Measurements from ENCODE around the gene CISD1. TPM values are rescaled to one million over a fixed set of nuclear protein-coding genes. Genes with fewer than 3 reads are reported as not detected.
A peak's percentile ranks its signal among the peaks of the same experiment; 100 is the strongest.

The CISD1 gene
- total RNA-seq, 1 donor from 2014 or later = 41.4 TPM

GRCh38 chr10:58268454-58268945, 462 bp upstream of the CISD1 start:
- no peaks in the 10 kb centered on the region for H3K27me3 Mint-ChIP-seq
- H3K4me3 Mint-ChIP-seq = peak overlapping the region; percentile 97
- H3K9me3 Mint-ChIP-seq = no peaks in the 10 kb centered on the region

GRCh38 chr10:58269782-58270290, 874 bp downstream of the CISD1 start:
- TF ChIP-seq CTCF (conservative IDR thresholded peaks at IDR 0.05) = peak; percentile 38
- H3K36me3 Mint-ChIP-seq = peaks cover 11% of the 10 kb centered on the region
- H3K4me1 Mint-ChIP-seq (ENCODE audit: unreplicated experiment) = peaks cover 26% of the 10 kb centered on the region

More at GRCh38 chr10:58268454-58268945, 462 bp upstream of the CISD1 start:
- DNase-seq (ENCODE audit: extremely low spot score, unreplicated experiment) = no peak
- H3K4me1 Mint-ChIP-seq (ENCODE audit: unreplicated experiment) = peaks cover 30% of the 10 kb centered on the region
- H3K36me3 Mint-ChIP-seq = peaks cover 10% of the 10 kb centered on the region
- H3K27ac Mint-ChIP-seq = peak overlapping the region; percentile 99
- no peak for TF ChIP-seq CTCF (conservative IDR thresholded peaks at IDR 0.05)

GRCh38 chr10:58275261-58275660, 6.3 kb downstream of the CISD1 start:
- no peak for DNase-seq (ENCODE audit: extremely low spot score, unreplicated experiment)
- peak overlapping the region; percentile 35 for H3K4me3 Mint-ChIP-seq
- no peaks in the 10 kb centered on the region for H3K27me3 Mint-ChIP-seq
- H3K9me3 Mint-ChIP-seq = no peaks in the 10 kb centered on the region
- peaks cover 21% of the 10 kb centered on the region for H3K4me1 Mint-ChIP-seq (ENCODE audit: unreplicated experiment)
- H3K27ac Mint-ChIP-seq = no peak overlapping the region
- peaks cover 18% of the 10 kb centered on the region for H3K36me3 Mint-ChIP-seq
- TF ChIP-seq CTCF (conservative IDR thresholded peaks at IDR 0.05) = no peak

More at GRCh38 chr10:58269782-58270290, 874 bp downstream of the CISD1 start:
- Mint-ChIP-seq H3K4me3 (peak overlapping the region; percentile 97), H3K9me3 (no peaks in the 10 kb centered on the region), H3K27ac (peak overlapping the region; percentile 99), H3K27me3 (no peaks in the 10 kb centered on the region)
- no peak for DNase-seq (ENCODE audit: extremely low spot score, unreplicated experiment)

- no peak for DNase-seq (ENCODE audit: extremely low spot score, unreplicated experiment)
- Mint-ChIP-seq H3K4me3 (no peak overlapping the region), H3K27ac (no peak overlapping the region), H3K27me3 (no peaks in the 10 kb centered on the region), H3K36me3 (peaks cover 18% of the 10 kb centered on the region), H3K9me3 (no peaks in the 10 kb centered on the region), H3K4me1 (ENCODE audit: unreplicated experiment) (peaks cover 17% of the 10 kb centered on the region)
- no peak for TF ChIP-seq CTCF (conservative IDR thresholded peaks at IDR 0.05)
Observed at GRCh38 chr10:58275908-58276307, 6.9 kb downstream of the CISD1 start.

GRCh38 chr10:58278274-58278961, 9.5 kb downstream of the CISD1 start:
- DNase-seq (ENCODE audit: extremely low spot score, unreplicated experiment) = no peak
- no peak for TF ChIP-seq CTCF (conservative IDR thresholded peaks at IDR 0.05)
- H3K27me3 Mint-ChIP-seq = no peaks in the 10 kb centered on the region
- no peak overlapping the region for H3K27ac Mint-ChIP-seq
- no peaks in the 10 kb centered on the region for H3K9me3 Mint-ChIP-seq
- no peak overlapping the region for H3K4me3 Mint-ChIP-seq
- peaks cover 26% of the 10 kb centered on the region for H3K4me1 Mint-ChIP-seq (ENCODE audit: unreplicated experiment)
- H3K36me3 Mint-ChIP-seq = peaks cover 19% of the 10 kb centered on the region
